Left renal cortex interstitium (tissue), 4 donors: ENCODE measurements around the gene BRD3OS. TPM values are rescaled to one million over a fixed set of nuclear protein-coding genes. Genes with fewer than 3 reads are reported as not detected.

Experiments
- DNase-seq, 4 donors: peaks; one replicate each; pipeline ENCODE4 v3.0.0-alpha.2; 2013; ENCODE audit warnings: low read depth in 4 of 4, low spot score in 2 of 4, missing footprints in 1 of 4
- polyA plus RNA-seq, 4 donors: library from polyadenylated mRNA; unstranded; fragments of 120-200 nt; gene quantifications; one replicate each; pipeline ENCODE4 v1.2.1, GENCODE V29; 2013; ENCODE audit not compliant: insufficient read length in 4 of 4

The BRD3OS gene
- polyA plus RNA-seq, 4 donors: 21.6 to 26.1 (median 22.7) TPM

GRCh38 chr9:134076644-134077043, 51.4 kb downstream of the BRD3OS start:
- DNase-seq: no peak

Other genes starting within 250 kb of the BRD3OS start
- gene VAV2, start 33.2 kb upstream of the BRD3OS start, polyA plus RNA-seq: 10 to 100 TPM; 32.5 to 48.2 (median 38.4) TPM
- 10 to 100 TPM; 37.7 to 52.6 (median 47.2) TPM for gene BRD3, start 42.5 kb downstream of the BRD3OS start, polyA plus RNA-seq
- gene WDR5, start 110.6 kb downstream of the BRD3OS start, polyA plus RNA-seq: 10 to 100 TPM; 35.9 to 42.1 (median 39.2) TPM
- 1 to 10 TPM in 1 of 4 donors, not detected in 3; 1.4 TPM for gene RNU6ATAC, start 139.1 kb downstream of the BRD3OS start, polyA plus RNA-seq